ENCODE results near the gene APBA2.

- TF ChIP-seq RFX5 (IDR thresholded peaks at IDR 0.05; ENCODE audit: low read depth, low read length) (no peak), CEBPB (IDR thresholded peaks at IDR 0.05; ENCODE audit: low read depth, low read length) (no peak), RAD21 (IDR thresholded peaks at IDR 0.05; ENCODE audit: low read length) (no peak), MAZ (IDR thresholded peaks at IDR 0.05; ENCODE audit: borderline replicate concordance, low read depth, low read length) (no peak), POLR2A (IDR thresholded peaks at IDR 0.05; ENCODE audit: low read depth, low read length) (no peak), CTCF (conservative IDR thresholded peaks at IDR 0.05; ENCODE audit: low read depth, low read length) (no peak)
These were observed 152.4 kb downstream of the APBA2 start for GRCh38 chr15:29037997-29038705.
